ENCODE results near the gene ARHGAP6.

GRCh38 chrX:11585174-11585573 lies 80.5 kb downstream of the ARHGAP6 start:
- TF ChIP-seq EED (CRISPR knock-in tag; IDR thresholded peaks at IDR 0.05) (no peak), ZNF235 (CRISPR knock-in tag; IDR thresholded peaks at IDR 0.05; ENCODE audit: borderline replicate concordance) (no peak), ZNF556 (CRISPR knock-in tag; IDR thresholded peaks at IDR 0.05; ENCODE audit: borderline replicate concordance) (no peak), RAD21 (CRISPR knock-in tag; IDR thresholded peaks at IDR 0.05) (no peak), HNRNPH1 (optimal IDR thresholded peaks at IDR 0.05; ENCODE audit: low read depth, low read length) (no peak), HOXD1 (CRISPR knock-in tag; IDR thresholded peaks at IDR 0.05) (no peak), POLR2AphosphoS5 (IDR thresholded peaks at IDR 0.05; ENCODE audit: low read depth, low read length) (no peak), HDAC2 (CRISPR knock-in tag; IDR thresholded peaks at IDR 0.05) (no peak), SP1 (IDR thresholded peaks at IDR 0.05) (no peak), SP1 (CRISPR knock-in tag; IDR thresholded peaks at IDR 0.05) (no peak), ESRRA (CRISPR knock-in tag; IDR thresholded peaks at IDR 0.05; ENCODE audit: low read depth) (no peak), FOXA1 (IDR thresholded peaks at IDR 0.05) (no peak), FOXA1 (CRISPR knock-in tag; IDR thresholded peaks at IDR 0.05) (no peak), ERF (CRISPR knock-in tag; IDR thresholded peaks at IDR 0.05) (no peak)
- TF ChIP-seq, protein P1, sequence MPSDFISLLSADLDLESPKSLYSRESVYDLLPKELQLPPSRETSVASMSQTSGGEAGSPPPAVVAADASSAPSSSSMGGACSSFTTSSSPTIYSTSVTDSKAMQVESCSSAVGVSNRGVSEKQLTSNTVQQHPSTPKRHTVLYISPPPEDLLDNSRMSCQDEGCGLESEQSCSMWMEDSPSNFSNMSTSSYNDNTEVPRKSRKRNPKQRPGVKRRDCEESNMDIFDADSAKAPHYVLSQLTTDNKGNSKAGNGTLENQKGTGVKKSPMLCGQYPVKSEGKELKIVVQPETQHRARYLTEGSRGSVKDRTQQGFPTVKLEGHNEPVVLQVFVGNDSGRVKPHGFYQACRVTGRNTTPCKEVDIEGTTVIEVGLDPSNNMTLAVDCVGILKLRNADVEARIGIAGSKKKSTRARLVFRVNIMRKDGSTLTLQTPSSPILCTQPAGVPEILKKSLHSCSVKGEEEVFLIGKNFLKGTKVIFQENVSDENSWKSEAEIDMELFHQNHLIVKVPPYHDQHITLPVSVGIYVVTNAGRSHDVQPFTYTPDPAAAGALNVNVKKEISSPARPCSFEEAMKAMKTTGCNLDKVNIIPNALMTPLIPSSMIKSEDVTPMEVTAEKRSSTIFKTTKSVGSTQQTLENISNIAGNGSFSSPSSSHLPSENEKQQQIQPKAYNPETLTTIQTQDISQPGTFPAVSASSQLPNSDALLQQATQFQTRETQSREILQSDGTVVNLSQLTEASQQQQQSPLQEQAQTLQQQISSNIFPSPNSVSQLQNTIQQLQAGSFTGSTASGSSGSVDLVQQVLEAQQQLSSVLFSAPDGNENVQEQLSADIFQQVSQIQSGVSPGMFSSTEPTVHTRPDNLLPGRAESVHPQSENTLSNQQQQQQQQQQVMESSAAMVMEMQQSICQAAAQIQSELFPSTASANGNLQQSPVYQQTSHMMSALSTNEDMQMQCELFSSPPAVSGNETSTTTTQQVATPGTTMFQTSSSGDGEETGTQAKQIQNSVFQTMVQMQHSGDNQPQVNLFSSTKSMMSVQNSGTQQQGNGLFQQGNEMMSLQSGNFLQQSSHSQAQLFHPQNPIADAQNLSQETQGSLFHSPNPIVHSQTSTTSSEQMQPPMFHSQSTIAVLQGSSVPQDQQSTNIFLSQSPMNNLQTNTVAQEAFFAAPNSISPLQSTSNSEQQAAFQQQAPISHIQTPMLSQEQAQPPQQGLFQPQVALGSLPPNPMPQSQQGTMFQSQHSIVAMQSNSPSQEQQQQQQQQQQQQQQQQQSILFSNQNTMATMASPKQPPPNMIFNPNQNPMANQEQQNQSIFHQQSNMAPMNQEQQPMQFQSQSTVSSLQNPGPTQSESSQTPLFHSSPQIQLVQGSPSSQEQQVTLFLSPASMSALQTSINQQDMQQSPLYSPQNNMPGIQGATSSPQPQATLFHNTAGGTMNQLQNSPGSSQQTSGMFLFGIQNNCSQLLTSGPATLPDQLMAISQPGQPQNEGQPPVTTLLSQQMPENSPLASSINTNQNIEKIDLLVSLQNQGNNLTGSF (CRISPR knock-in tag; IDR thresholded peaks at IDR 0.05), result no peak
- TF ChIP-seq, protein P2, sequence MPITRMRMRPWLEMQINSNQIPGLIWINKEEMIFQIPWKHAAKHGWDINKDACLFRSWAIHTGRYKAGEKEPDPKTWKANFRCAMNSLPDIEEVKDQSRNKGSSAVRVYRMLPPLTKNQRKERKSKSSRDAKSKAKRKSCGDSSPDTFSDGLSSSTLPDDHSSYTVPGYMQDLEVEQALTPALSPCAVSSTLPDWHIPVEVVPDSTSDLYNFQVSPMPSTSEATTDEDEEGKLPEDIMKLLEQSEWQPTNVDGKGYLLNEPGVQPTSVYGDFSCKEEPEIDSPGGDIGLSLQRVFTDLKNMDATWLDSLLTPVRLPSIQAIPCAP (CRISPR knock-in tag; IDR thresholded peaks at IDR 0.05; ENCODE audit: low read depth), result no peak

Measured in HepG2 (cell line).